ENCODE measurements around the gene ENDOV.
A peak's percentile ranks its signal among the peaks of the same experiment; 100 is the strongest.

The ENDOV gene

DNA sequence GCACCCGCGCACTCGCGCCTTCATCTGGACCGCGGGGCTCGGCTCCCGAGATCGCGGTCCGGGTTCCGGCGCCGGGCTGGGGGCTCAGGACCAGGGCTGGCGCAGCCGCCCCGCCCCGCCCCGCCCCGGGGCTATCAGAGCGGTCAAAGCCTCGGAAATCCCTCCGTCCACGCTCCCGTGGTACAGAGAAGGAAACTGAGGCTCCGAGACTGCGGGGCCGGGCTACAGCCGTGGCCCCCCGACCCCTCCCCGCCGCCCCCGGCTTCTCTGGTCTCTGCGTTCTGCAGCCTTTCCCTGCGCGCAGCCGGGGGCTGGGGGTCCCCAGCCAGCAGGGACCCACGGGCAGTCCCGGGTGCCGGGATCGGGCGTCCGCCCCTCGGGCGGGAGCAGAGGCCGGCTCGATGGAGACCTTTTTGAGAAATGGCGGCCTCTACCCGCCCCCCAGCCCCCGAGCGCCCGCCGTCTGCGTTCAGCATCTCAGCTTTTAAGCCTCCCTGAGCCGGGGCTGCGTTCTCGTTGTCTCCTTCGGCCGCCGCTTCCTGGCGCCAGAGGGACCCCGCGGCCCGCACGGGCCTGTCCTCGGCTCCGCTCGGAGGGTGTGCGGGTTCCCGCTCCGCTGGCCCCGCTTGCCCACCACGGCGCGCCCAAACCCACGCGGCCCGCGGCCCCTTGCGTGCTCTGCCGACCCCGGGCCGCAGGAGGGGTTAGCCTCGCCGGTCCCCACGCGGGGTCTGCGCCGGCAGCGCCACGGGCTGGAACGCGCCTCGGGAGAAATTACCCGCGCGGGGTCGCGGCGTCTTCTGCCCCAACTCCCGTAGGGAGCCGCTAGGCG lies 62.9 kb downstream of the ENDOV start:
- H2BK12ac ChIP-seq (ENCODE audit: low read length): no peak overlapping the region
- H3K27me3 ChIP-seq (ENCODE audit: insufficient read depth, low read length): peaks cover 70% of the 10 kb centered on the region

DNA sequence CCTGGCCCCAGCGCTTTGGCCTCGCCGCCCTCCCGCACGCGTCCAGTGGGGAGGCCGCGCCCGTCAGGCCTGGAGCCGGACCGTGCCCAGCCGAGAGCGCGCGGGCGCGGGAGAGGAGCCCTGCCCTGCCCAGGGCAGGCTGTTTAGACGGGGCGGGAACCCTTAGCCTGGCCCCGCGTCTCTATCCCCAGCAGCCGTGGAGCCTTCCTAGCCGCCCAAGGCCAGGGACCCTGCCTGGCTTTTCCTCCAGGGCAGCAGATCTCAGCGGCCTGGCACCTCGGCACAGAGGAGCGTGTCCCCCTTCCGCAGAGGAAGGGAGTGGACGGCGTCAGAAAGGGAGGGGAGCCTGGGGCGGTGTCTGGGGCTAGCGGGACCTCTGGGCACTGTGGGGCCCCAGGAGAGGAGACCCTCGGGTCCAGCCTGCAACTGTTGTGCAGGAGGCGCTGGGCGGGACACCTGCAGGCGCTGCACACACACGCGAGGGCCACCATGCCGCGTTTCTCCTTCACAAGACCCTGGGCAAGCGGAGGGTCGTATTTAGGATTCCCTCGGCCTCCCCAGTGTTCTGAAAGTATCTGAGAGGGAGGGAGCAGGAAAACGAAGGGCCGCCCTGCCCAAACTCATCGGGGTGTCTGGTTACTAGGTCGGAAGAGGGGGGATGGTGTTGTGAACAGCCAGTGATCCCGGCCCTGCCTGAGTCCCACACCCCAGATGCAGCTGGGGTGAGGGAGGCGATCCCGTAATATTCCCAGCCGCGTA lies 63.7 kb downstream of the ENDOV start:
- no peak overlapping the region for H2AK5ac ChIP-seq (ENCODE audit: low read length)
- no peaks in the 10 kb centered on the region for H3K36me3 ChIP-seq (ENCODE audit: control insufficient read depth in 1 of 2, insufficient read depth in 2 of 2, low read length in 2 of 2)
- no peak overlapping the region for H2AFZ ChIP-seq (ENCODE audit: insufficient read depth, low read length, poor library complexity)
- no peak overlapping the region for H3K4ac ChIP-seq (ENCODE audit: low read depth, low read length)
- DNase-seq: no peak
- H4K8ac ChIP-seq (ENCODE audit: low read depth, low read length): no peak overlapping the region
- H3K14ac ChIP-seq (ENCODE audit: low read length): no peak overlapping the region
- no peaks in the 10 kb centered on the region for H3K79me2 ChIP-seq (ENCODE audit: control insufficient read depth, insufficient read depth, low read length, poor library complexity)
- no peak overlapping the region for H2BK12ac ChIP-seq (ENCODE audit: low read length)
- H3K79me1 ChIP-seq (ENCODE audit: low read length): no peaks in the 10 kb centered on the region
- no peak overlapping the region for H4K12ac ChIP-seq (ENCODE audit: low read depth, low read length)
- H3K27ac ChIP-seq (ENCODE audit: low read depth, low read length): no peak overlapping the region
- H3K9me3 ChIP-seq (ENCODE audit: insufficient read depth, low read depth, low read length): peaks cover 6% of the 10 kb centered on the region
- H2BK5ac ChIP-seq (ENCODE audit: low read depth, low read length, poor library complexity): no peak overlapping the region
- H3K18ac ChIP-seq (ENCODE audit: low read length): no peak overlapping the region
- H3K4me2 ChIP-seq (ENCODE audit: low read length): peak overlapping the region; percentile 63
- H3K4me3 ChIP-seq (ENCODE audit: low read depth, low read length): no peak overlapping the region
- no peak overlapping the region for H4K91ac ChIP-seq (ENCODE audit: low read depth, low read length)
- H2BK120ac ChIP-seq (ENCODE audit: insufficient read depth, low read length, poor library complexity): no peak overlapping the region
- WGBS (ENCODE audit: extremely low coverage, insufficient coverage, insufficient read length): no CpG with 5 or more reads among the region's 51 CpGs
- peaks cover 3 to 4% of the 10 kb centered on the region in 2 experiments for H3K4me1 ChIP-seq (ENCODE audit: control insufficient read depth in 1 of 2, insufficient read depth in 2 of 2, low read length in 2 of 2)
- peaks cover 62% of the 10 kb centered on the region for H3K27me3 ChIP-seq (ENCODE audit: insufficient read depth, low read length)
- H3K23ac ChIP-seq (ENCODE audit: low read length): no peak overlapping the region
- H3K9ac ChIP-seq (ENCODE audit: low read length): no peak overlapping the region

More for the DNA sequence above, 62.9 kb downstream of the ENDOV start:
- H3K14ac ChIP-seq (ENCODE audit: low read length): no peak overlapping the region
- H3K36me3 ChIP-seq (ENCODE audit: control insufficient read depth in 1 of 2, insufficient read depth in 2 of 2, low read length in 2 of 2): no peaks in the 10 kb centered on the region
- H2AK5ac ChIP-seq (ENCODE audit: low read length): no peak overlapping the region
- peaks cover 3 to 4% of the 10 kb centered on the region in 2 experiments for H3K4me1 ChIP-seq (ENCODE audit: control insufficient read depth in 1 of 2, insufficient read depth in 2 of 2, low read length in 2 of 2)
- H3K4me2 ChIP-seq (ENCODE audit: low read length): peak overlapping the region; percentile 63
- no CpG with 5 or more reads among the region's 103 CpGs for WGBS (ENCODE audit: extremely low coverage, insufficient coverage, insufficient read length)
- H3K4me3 ChIP-seq (ENCODE audit: low read depth, low read length): no peak overlapping the region
- peaks cover 9% of the 10 kb centered on the region for H3K9me3 ChIP-seq (ENCODE audit: insufficient read depth, low read depth, low read length)
- H3K9ac ChIP-seq (ENCODE audit: low read length): no peak overlapping the region
- no peak overlapping the region for H4K12ac ChIP-seq (ENCODE audit: low read depth, low read length)
- no peak overlapping the region for H3K4ac ChIP-seq (ENCODE audit: low read depth, low read length)
- no peak overlapping the region for H2BK5ac ChIP-seq (ENCODE audit: low read depth, low read length, poor library complexity)
- H2BK120ac ChIP-seq (ENCODE audit: insufficient read depth, low read length, poor library complexity): no peak overlapping the region
- no peak overlapping the region for H3K18ac ChIP-seq (ENCODE audit: low read length)
- no peak overlapping the region for H4K91ac ChIP-seq (ENCODE audit: low read depth, low read length)
- no peak overlapping the region for H3K23ac ChIP-seq (ENCODE audit: low read length)
- H3K79me2 ChIP-seq (ENCODE audit: control insufficient read depth, insufficient read depth, low read length, poor library complexity): no peaks in the 10 kb centered on the region
- no peaks in the 10 kb centered on the region for H3K79me1 ChIP-seq (ENCODE audit: low read length)
- no peak overlapping the region for H4K8ac ChIP-seq (ENCODE audit: low read depth, low read length)
- no peak overlapping the region for H3K27ac ChIP-seq (ENCODE audit: low read depth, low read length)
- no peak overlapping the region for H2AFZ ChIP-seq (ENCODE audit: insufficient read depth, low read length, poor library complexity)
- peak; percentile 26 to 53 for DNase-seq

DNA sequence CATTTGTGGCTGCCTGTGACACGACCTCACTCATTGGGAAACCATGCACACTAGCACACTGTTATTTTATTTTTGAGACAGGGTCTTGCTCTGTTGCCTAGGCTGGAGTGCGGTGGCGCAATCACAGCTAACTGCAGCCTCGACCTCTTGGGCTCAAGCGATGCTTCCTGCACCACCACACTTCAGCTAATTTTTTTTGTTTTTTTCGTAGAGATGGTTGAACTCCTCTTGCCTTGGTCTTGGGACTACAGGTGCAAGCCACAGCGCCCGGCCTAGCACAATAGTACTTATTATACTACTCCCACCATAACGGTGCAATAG lies 64.2 kb downstream of the ENDOV start:
- Histone ChIP-seq H4K12ac (ENCODE audit: low read depth, low read length) (no peak overlapping the region), H3K27ac (ENCODE audit: low read depth, low read length) (no peak overlapping the region), H3K4me1 (ENCODE audit: control insufficient read depth in 1 of 2, insufficient read depth in 2 of 2, low read length in 2 of 2) (peaks cover 3 to 4% of the 10 kb centered on the region in 2 experiments), H4K8ac (ENCODE audit: low read depth, low read length) (no peak overlapping the region), H3K4me2 (ENCODE audit: low read length) (no peak overlapping the region), H2BK5ac (ENCODE audit: low read depth, low read length, poor library complexity) (no peak overlapping the region), H2AK5ac (ENCODE audit: low read length) (no peak overlapping the region), H2BK120ac (ENCODE audit: insufficient read depth, low read length, poor library complexity) (no peak overlapping the region), H3K9me3 (ENCODE audit: insufficient read depth, low read depth, low read length) (peaks cover 6% of the 10 kb centered on the region), H3K4me3 (ENCODE audit: low read depth, low read length) (no peak overlapping the region), H3K36me3 (ENCODE audit: control insufficient read depth in 1 of 2, insufficient read depth in 2 of 2, low read length in 2 of 2) (no peaks in the 10 kb centered on the region), H3K79me1 (ENCODE audit: low read length) (no peaks in the 10 kb centered on the region), H3K27me3 (ENCODE audit: insufficient read depth, low read length) (peaks cover 58% of the 10 kb centered on the region), H3K9ac (ENCODE audit: low read length) (no peak overlapping the region), H2AFZ (ENCODE audit: insufficient read depth, low read length, poor library complexity) (no peak overlapping the region), H3K4ac (ENCODE audit: low read depth, low read length) (no peak overlapping the region), H2BK12ac (ENCODE audit: low read length) (no peak overlapping the region), H3K79me2 (ENCODE audit: control insufficient read depth, insufficient read depth, low read length, poor library complexity) (no peaks in the 10 kb centered on the region), H3K18ac (ENCODE audit: low read length) (no peak overlapping the region), H4K91ac (ENCODE audit: low read depth, low read length) (no peak overlapping the region), H3K23ac (ENCODE audit: low read length) (no peak overlapping the region), H3K14ac (ENCODE audit: low read length) (no peak overlapping the region)
- WGBS (ENCODE audit: extremely low coverage, insufficient coverage, insufficient read length): no CpG with 5 or more reads among the region's 9 CpGs
- DNase-seq: no peak

DNA sequence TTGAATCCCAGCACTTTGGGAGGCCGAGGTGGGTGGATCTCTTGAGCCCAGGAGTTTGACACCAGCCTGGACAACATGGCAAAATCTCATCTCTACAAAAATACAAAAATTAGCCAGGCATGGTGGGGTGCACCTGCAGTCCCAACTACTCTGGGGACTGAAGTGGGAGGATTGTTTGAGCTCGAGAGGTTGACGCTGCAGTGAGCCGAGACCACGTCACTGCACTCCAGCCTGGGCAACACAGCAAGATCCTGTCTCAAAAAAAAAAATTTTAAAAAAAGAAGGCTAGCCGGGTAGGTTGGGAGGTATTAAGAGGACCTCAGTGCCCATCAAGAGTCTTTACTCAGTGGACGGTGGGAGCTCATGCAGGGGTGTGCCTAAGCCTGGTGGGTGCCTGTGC lies 65.3 kb downstream of the ENDOV start:
- H3K27ac ChIP-seq (ENCODE audit: low read depth, low read length): no peak overlapping the region
- no peak overlapping the region for H3K4ac ChIP-seq (ENCODE audit: low read depth, low read length)

More for the DNA sequence above, 65.3 kb downstream of the ENDOV start:
- no peak overlapping the region for H2AFZ ChIP-seq (ENCODE audit: insufficient read depth, low read length, poor library complexity)
- no peaks in the 10 kb centered on the region for H3K79me2 ChIP-seq (ENCODE audit: control insufficient read depth, insufficient read depth, low read length, poor library complexity)
- H3K27me3 ChIP-seq (ENCODE audit: insufficient read depth, low read length): peaks cover 48% of the 10 kb centered on the region
- H4K12ac ChIP-seq (ENCODE audit: low read depth, low read length): no peak overlapping the region
- no peak overlapping the region for H3K9ac ChIP-seq (ENCODE audit: low read length)
- DNase-seq: no peak
- no peak overlapping the region for H3K23ac ChIP-seq (ENCODE audit: low read length)
- H3K9me3 ChIP-seq (ENCODE audit: insufficient read depth, low read depth, low read length): peaks cover 6% of the 10 kb centered on the region
- H3K4me2 ChIP-seq (ENCODE audit: low read length): no peak overlapping the region
- H2AK5ac ChIP-seq (ENCODE audit: low read length): no peak overlapping the region
- no peak overlapping the region for H3K4me3 ChIP-seq (ENCODE audit: low read depth, low read length)
- no peak overlapping the region for H4K8ac ChIP-seq (ENCODE audit: low read depth, low read length)
- no peaks in the 10 kb centered on the region for H3K79me1 ChIP-seq (ENCODE audit: low read length)
- H3K18ac ChIP-seq (ENCODE audit: low read length): no peak overlapping the region
- no CpG with 5 or more reads among the region's 7 CpGs for WGBS (ENCODE audit: extremely low coverage, insufficient coverage, insufficient read length)
- H2BK12ac ChIP-seq (ENCODE audit: low read length): no peak overlapping the region
- no peak overlapping the region for H2BK120ac ChIP-seq (ENCODE audit: insufficient read depth, low read length, poor library complexity)
- no peaks in the 10 kb centered on the region for H3K36me3 ChIP-seq (ENCODE audit: control insufficient read depth in 1 of 2, insufficient read depth in 2 of 2, low read length in 2 of 2)
- no peak overlapping the region for H2BK5ac ChIP-seq (ENCODE audit: low read depth, low read length, poor library complexity)
- no peak overlapping the region for H4K91ac ChIP-seq (ENCODE audit: low read depth, low read length)
- no peak overlapping the region for H3K14ac ChIP-seq (ENCODE audit: low read length)
- H3K4me1 ChIP-seq (ENCODE audit: control insufficient read depth in 1 of 2, insufficient read depth in 2 of 2, low read length in 2 of 2): peaks cover 3 to 4% of the 10 kb centered on the region in 2 experiments

All from trophoblast cell (in vitro differentiated cells and primary cell).